Upper lobe of left lung (tissue), 4 donors: ENCODE measurements around the gene PLA2G2C.

Source experiments
- POLR2AphosphoS5 ChIP-seq, 2 donors: sonication (generic); formaldehyde crosslinking; IDR thresholded peaks; one replicate each; pipeline ENCODE4 v1.5.1; 2017; ENCODE audit warnings: antibody characterized with exemption in 2 of 2
- TF ChIP-seq, protein P1 (sequence below), 6 experiments: fragments of 450-650 bp in 4 of 6; fragments of 200-600 bp in 2 of 6; sonication (generic) in 2 of 6; IDR thresholded peaks; one replicate each; pipeline ENCODE4 v1.5.1; 2016 to 2019; ENCODE audit warnings: antibody characterized with exemption in 6 of 6

DNA sequence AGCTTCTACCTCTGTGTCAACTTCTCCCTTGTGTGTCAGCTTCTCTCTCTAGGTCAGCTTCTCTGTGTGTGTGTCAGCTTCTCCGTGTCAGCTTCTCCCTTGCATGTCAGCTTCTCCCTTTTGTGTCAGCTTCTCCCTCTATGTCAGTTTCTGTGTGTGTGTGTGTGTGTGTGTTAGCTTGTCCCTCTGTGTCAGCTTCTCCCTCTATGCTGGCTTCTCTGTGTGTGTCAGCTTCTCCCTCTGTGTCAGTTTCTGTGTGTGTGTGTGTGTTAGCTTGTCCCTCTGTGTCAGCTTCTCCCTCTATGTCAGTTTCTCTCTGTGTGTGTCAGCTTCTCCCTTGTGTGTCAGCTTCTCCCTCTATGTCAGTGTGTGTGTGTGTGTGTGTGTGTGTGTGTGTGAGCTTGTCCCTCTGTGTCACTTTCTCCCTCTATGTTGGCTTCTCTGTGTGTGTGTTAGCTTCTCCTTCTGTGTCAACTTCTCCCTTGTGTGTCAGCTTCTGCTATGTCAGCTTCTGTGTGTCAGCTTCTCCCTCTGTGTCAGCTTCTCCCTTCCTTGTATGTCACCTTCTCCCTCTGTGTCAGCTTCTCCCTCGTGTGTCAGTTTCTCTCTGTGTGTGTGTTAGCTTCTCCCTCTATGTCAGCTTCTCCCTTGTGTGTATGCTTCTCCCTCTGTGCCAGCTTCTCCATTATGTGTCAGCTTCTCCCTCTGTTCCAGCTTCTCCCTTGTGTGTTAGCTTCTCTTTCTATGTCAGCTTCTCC lies 6.8 kb downstream of the PLA2G2C start:
- TF ChIP-seq, protein P1, sequence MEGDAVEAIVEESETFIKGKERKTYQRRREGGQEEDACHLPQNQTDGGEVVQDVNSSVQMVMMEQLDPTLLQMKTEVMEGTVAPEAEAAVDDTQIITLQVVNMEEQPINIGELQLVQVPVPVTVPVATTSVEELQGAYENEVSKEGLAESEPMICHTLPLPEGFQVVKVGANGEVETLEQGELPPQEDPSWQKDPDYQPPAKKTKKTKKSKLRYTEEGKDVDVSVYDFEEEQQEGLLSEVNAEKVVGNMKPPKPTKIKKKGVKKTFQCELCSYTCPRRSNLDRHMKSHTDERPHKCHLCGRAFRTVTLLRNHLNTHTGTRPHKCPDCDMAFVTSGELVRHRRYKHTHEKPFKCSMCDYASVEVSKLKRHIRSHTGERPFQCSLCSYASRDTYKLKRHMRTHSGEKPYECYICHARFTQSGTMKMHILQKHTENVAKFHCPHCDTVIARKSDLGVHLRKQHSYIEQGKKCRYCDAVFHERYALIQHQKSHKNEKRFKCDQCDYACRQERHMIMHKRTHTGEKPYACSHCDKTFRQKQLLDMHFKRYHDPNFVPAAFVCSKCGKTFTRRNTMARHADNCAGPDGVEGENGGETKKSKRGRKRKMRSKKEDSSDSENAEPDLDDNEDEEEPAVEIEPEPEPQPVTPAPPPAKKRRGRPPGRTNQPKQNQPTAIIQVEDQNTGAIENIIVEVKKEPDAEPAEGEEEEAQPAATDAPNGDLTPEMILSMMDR (IDR thresholded peaks at IDR 0.05), result no peak
- TF ChIP-seq POLR2AphosphoS5 (IDR thresholded peaks at IDR 0.05), result no peak
